Stimulated activated naive CD4-positive, alpha-beta T cell (primary cell): ENCODE measurements around the gene UNC5A.

ENCODE experiments used
- DNase-seq, 6 experiments: peaks; one replicate each; lab custom pipeline; 2025; lab: John Stamatoyannopoulos, UW

UNC5A gene

GRCh38 chr5:176845392-176845713, 35.0 kb downstream of the UNC5A start:
- DNase-seq = no peak

DNA sequence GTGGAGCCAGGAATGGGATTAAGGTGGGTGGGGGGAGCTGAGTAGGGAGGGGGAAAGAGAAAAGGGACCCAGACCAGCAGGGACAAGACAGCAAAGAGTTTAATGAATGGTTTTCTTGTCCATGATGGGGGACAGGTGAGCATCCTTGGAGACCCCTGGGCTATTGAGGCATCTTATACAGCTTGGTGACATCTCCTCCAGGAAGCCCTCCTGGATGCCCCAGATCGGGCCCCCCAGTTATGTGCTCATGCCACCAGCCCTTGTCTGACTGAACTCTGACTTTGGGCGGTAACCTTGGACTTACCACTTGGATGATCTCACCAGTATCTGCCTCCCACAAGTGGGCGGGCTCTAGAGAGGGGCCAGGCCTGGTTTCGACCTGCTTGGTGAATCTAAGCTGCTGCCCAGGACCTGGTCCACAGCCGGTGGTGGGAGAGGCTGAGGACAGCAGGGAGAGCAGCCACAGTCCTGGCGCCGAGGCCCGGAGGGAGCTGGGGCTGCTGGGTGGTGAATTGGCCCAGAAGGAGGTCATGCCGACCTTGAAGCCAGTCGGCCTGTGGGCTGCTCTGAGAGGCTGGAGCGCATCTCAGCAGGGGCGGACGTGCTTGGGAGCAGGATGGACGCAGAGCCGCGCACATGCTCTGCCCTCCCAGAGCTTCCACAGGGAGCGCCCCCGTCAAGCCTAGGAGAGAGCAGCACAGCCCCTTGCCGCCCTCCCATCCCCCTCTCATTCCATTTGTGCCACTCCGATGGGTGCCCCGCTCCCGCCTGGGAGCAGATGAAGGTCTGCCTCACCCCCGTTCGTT, 36.2 kb downstream of the UNC5A start:
- no peak for DNase-seq

- DNase-seq = no peak
Measured at GRCh38 chr5:176847148-176847547, 36.8 kb downstream of the UNC5A start.

DNA sequence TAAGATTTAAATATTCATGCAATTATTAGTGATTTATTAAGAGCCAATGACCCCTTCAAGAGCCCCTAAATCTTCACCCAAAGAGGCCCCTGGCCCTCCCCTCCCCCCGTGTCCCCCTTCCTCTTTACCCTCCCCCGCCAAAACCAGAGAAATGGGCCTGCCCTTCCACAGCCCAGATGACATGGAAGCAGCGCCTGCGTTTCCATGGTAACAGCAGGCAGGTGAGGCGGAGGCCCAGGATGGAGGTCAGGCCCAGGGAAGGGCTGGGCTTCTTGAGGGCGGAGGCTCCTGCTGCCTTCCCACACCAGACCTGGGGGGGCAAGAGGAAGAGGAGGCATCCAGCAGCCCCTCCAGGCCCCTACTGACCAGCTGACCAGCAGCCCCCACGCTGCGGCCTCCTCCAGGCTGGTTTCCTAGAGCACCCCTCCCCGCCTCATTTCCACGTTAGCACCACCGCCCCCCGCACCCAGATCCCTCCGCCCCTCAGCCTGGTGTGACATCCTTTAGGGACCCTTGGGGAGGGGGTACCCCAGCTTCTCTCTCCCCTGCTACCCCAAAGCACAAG, 37.4 kb downstream of the UNC5A start:
- DNase-seq = no peak

- no peak for DNase-seq
Measured at GRCh38 chr5:176848651-176849050, 38.3 kb downstream of the UNC5A start.

DNA sequence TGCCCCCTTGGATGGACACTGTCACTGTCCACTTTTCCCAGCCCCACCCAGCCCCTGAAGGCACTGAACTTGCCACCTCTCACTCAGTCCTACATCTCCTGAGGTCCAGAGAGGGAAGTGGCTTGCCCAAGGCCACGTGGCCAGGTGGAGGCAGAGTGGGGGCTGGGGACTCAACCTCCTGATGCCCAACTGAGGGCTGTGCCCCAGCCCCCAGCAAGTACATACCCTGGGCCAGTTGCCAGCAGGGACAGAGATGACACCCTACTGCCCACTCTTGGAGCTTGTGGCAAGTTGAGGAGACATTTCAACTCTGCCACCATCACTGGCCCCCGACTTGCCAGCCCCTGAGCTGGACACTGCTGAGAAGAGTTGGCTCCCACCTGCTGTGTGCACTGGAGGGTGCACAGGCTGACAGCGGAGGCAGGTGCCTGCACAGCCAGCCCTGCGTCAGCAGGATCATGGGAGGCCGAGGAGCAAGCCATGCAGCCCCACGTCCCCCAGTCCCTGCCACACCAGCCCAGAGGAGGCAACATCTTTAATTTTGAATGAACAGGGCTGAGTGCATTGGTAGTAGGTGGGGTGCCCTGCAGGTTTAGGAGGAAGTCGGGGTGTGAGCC, 39.4 kb downstream of the UNC5A start:
- no peak for DNase-seq

GRCh38 chr5:176850371-176851245, 40.2 kb downstream of the UNC5A start:
- DNase-seq = no peak

DNA sequence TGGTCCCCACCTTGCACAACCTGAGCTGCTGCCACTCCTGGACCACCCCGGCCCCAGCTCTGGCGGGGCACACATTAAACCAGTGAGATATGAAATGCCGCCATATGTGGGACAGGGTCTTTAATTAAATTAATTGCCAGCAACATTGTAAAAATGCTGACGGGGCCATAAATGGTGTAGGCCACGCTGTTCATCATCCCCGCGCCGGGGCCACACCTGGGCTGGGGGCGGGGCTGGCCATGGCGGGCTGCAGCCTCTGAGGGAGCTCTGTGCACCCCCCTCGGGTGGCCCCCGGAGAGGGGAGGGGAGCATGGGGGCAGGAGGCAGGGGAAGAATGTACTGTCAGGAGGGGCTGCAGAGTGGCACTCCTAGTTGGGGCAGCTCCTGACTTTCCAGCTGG, 41.0 kb downstream of the UNC5A start:
- no peak for DNase-seq

DNA sequence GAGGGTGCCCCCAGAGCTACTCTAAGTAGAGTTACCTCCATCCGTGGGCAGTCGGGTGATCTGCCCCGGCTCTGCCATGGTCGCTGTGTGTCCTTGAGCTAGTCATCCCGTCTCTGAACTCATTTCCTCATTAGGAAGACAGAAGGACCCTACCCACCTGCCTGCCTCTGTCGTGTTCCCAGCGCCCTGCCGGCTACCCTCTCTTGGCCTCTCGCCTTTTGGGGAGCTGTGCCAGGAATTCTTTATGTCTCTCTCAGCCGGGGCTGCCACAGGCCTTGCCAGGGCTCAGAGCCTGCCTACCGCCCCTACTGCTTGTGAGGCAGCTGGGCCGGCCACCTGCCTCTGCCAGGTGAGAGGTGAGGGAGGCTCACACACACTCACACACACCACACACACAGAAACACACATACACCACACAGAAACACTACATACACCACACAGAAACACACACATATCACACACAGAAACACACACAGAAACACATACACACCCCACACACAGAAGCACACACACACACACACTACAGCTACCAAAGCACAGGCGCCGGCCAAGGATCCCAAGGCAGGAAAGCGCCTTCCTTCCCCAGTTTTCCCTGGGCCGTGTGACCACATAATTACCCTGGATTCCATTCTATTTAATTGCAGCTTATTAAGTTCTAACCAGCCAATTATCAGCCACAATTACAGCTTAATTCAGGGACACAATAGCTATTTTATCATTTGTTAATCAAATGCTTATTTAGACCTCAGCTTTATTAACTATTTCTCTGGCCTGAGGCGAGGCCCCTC, 41.7 kb downstream of the UNC5A start:
- no peak for DNase-seq

- no peak for DNase-seq
Measured at GRCh38 chr5:176853151-176853778, 42.9 kb downstream of the UNC5A start.

- DNase-seq = no peak
Measured at GRCh38 chr5:176854164-176854563, 43.8 kb downstream of the UNC5A start.

GRCh38 chr5:176855598-176855997, 45.2 kb downstream of the UNC5A start:
- no peak for DNase-seq

GRCh38 chr5:176856746-176857145, 46.4 kb downstream of the UNC5A start:
- no peak for DNase-seq

DNA sequence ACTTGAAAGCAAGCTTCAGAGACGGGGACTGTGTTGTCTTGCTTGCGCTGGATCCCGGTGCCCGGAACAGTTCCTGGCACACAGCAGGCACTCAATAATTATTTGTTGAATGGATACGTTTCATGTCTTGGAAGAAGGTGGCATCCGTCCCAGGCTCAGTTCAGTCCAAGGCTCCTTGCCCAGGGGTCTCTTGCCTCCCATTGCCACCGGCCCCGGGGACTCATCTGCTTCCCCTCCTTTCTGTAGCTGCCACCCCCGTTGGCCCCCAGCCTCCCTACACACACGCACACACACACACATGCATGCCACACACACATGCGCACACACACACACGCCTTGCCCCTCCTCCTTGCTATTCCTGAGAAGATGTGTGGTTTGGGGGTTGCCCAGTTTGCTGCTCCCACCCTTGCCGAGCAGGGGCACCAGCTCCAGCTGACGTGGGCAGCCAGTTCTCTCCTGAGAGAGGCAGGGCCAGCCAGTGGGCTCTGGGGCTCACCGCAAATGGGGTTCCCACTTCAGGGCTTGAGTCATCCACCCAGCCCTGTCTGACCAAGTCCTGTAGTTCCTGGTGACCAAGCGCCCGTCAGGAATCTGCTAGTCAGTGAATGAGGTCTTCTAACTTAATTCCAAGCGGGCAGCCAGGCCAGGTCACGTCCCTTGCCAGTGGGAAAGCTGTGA, 47.0 kb downstream of the UNC5A start:
- DNase-seq = no peak

DNA sequence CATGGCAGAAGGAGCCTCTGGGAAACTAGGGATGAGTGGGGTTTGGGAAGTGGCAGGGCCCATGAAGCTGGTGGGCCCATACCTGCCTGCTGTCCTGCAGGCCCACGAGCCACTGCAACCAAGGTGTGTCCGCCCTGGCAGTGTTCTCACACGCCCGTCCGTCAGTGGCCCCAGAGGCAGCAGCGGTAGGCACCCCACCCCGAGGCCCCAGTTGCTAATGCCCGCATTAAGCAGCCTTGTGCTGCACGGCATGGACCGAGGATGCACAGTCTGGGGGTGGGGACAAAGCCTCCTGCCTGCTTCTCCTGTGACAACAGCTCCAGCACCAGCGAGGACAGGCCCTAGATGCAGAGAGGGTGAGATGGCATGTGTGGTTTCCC, 47.5 kb downstream of the UNC5A start:
- DNase-seq = no peak

GRCh38 chr5:176859916-176860315, 49.6 kb downstream of the UNC5A start:
- no peak for DNase-seq

DNA sequence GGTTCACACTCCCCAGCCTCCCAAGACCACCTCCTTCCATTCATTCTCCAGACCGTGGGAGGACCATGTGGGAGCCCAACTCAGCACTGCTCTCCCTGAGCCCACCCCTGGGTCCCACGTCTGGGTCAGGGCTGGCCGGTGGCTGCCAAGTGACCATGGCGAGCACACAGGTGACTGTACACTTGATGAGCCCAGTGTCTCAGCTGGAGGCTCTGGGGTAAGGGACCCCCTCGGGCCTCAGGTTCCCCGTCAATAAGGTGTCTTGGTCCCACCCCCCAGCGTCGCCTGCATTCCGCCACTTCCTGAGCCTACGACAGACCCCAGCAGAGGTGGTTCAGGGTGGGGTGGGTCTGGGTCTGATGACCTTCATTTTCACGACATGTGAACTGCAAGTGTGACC, 50.0 kb downstream of the UNC5A start:
- DNase-seq = no peak

GRCh38 chr5:176861276-176861675, 50.9 kb downstream of the UNC5A start:
- DNase-seq = no peak

DNA sequence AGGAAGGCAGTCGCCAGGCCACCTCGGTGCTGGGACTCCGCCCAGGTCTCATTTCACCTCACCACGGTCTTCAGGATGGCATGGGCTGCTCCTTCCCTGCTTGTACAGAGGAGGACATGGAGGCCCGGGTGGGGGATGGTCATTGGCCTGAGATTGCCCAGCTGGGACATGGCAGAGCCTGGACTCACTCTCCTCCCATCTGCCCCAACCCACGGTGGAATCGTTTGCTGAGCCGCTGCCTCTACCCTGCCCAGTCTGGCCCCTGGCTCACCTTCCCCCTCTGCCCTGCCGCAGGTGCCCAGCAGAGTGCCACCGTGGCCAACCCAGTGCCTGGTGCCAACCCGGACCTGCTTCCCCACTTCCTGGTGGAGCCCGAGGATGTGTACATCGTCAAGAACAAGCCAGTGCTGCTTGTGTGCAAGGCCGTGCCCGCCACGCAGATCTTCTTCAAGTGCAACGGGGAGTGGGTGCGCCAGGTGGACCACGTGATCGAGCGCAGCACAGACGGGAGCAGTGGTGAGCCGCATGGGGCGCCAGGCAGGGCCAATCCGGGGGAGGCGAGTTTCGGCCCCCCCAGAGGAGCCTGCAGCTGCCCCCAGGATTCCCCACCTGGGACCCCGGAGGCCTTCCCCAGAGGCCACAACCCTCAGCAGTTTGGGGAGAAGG, 52.1 kb downstream of the UNC5A start:
- DNase-seq = no peak

DNA sequence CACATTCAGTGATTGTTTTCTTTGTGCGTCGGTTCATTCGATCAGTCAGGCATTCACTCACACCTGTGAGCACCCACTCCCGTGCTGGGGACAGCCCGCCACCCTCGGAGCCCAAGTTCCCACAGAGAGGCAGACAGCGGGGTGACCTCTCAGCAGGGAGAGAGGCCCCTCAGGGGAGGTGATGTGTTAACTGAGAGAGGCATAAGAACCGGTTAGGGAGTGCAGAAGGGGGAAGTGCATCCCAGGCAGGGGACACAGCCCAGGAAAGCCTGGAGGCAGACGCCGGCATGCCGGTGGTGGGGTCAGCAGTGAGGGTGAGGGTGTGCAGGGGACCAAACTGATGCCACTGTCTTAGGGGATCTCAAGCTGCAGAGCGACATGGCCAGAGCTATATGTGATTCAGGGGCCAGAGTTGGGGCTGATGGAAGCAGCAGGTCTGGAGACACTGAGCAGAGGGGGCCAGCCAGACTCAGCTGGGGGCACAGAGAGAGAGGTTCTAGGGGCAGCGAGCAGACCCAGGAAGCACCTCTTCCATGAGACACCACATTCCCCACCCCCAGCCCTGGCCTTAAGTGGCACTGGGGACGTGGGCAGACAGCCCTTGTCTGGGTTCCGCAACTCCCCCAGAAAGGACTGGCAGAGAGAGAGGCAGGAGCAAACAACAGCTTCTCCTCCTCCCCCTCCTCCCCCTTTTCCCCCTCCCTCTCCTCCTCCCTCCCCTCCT, 52.8 kb downstream of the UNC5A start:
- no peak for DNase-seq
